ENCODE data around the gene UMAD1.

DNA sequence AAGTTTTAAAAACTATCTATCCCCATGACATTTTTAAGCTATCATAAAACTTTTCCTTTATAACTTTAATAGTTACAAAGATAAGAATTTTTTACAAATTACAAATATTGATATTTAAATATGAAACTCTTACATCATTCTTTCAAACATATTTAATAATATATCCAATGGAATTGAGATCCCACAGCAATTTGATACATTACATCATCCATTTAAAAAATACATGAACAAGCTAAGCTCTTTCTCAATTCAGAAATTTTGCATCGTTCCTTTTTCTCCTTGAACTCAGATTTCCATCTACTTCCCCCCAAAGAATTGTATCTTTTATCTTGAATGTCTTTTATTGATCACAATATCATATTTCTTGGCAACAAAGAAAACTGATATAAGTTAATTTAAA, 209.6 kb downstream of the UMAD1 start:
- TF ChIP-seq, protein P1, sequence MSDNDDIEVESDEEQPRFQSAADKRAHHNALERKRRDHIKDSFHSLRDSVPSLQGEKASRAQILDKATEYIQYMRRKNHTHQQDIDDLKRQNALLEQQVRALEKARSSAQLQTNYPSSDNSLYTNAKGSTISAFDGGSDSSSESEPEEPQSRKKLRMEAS (IDR thresholded peaks at IDR 0.05; ENCODE audit: low read depth) = no peak
- no peak for TF ChIP-seq FOXM1 (IDR thresholded peaks at IDR 0.05; ENCODE audit: low read depth)
- TF ChIP-seq, protein P2, sequence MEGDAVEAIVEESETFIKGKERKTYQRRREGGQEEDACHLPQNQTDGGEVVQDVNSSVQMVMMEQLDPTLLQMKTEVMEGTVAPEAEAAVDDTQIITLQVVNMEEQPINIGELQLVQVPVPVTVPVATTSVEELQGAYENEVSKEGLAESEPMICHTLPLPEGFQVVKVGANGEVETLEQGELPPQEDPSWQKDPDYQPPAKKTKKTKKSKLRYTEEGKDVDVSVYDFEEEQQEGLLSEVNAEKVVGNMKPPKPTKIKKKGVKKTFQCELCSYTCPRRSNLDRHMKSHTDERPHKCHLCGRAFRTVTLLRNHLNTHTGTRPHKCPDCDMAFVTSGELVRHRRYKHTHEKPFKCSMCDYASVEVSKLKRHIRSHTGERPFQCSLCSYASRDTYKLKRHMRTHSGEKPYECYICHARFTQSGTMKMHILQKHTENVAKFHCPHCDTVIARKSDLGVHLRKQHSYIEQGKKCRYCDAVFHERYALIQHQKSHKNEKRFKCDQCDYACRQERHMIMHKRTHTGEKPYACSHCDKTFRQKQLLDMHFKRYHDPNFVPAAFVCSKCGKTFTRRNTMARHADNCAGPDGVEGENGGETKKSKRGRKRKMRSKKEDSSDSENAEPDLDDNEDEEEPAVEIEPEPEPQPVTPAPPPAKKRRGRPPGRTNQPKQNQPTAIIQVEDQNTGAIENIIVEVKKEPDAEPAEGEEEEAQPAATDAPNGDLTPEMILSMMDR (IDR thresholded peaks at IDR 0.05) = no peak
- no peak for TF ChIP-seq MEF2A (IDR thresholded peaks at IDR 0.05; ENCODE audit: borderline replicate concordance, low read depth)
- no peak for TF ChIP-seq CHD2 (IDR thresholded peaks at IDR 0.05; ENCODE audit: low read length, partially characterized antibody)
- TF ChIP-seq JUND (IDR thresholded peaks at IDR 0.05) = no peak
